H1 (cell line): ENCODE results near the gene APH1B. TPM values are rescaled to one million over a fixed set of nuclear protein-coding genes. Genes with fewer than 3 reads are reported as not detected.

Source experiments
- CTCF ChIA-PET: fragments of 300-600 bp; sonication (Branson Sonifier 250); formaldehyde crosslinking; loops from one replicate; lab custom pipeline; 2021; ENCODE audit not compliant: partially characterized antibody; lab: Charles Lee
- POLR2A ChIA-PET: fragments of 300-600 bp; sonication (Branson Sonifier 250); formaldehyde crosslinking; loops from one replicate; lab custom pipeline; 2021; ENCODE audit warnings: inconsistent platforms; ENCODE audit not compliant: partially characterized antibody; lab: Charles Lee
- DNase-seq, 2 experiments: peaks; one replicate each; pipeline versions ENCODE4 v3.0.0 to v3.0.0-alpha.2; 2010 to 2022; ENCODE audit warnings: low spot score in 2 of 2, low read depth in 1 of 2, mixed read lengths in 1 of 2
- FAIRE-seq: peaks from 2 replicates; lab custom pipeline; 2011; peaks lifted over from hg19 to GRCh38; lab: Jason Lieb, UNC
- H2AFZ ChIP-seq: 2 replicates; pipeline ENCODE4 v1.8.1; 2012; ENCODE audit warnings: low read length, inconsistent platforms
- H2AK5ac ChIP-seq: 2 replicates; pipeline ENCODE4 v1.6.1; 2013; ENCODE audit warnings: low read depth, low read length
- H2BK120ac ChIP-seq: replicated peaks from 2 replicates; pipeline ENCODE3; 2013; ENCODE audit warnings: low read depth, low read length, inconsistent platforms
- H2BK12ac ChIP-seq: 2 replicates; pipeline ENCODE4 v1.6.1; 2013; ENCODE audit warnings: low read depth, low read length
- H2BK15ac ChIP-seq: 2 replicates; pipeline ENCODE4 v1.6.1; 2013; ENCODE audit warnings: low read length
- H2BK20ac ChIP-seq: 2 replicates; pipeline ENCODE4 v1.6.1; 2013; ENCODE audit warnings: low read length
- H2BK5ac ChIP-seq: 2 replicates; pipeline ENCODE4 v1.6.1; 2013; ENCODE audit warnings: low read depth, low read length
- H3K14ac ChIP-seq: 2 replicates; pipeline ENCODE4 v1.6.1; 2013; ENCODE audit warnings: inconsistent platforms; ENCODE audit not compliant: insufficient read length
- H3K18ac ChIP-seq: 2 replicates; pipeline ENCODE4 v1.6.1; 2013; ENCODE audit warnings: low read length; ENCODE audit errors: extremely low read depth
- H3K23ac ChIP-seq: 2 replicates; pipeline ENCODE4 v1.6.1; 2013; ENCODE audit warnings: inconsistent platforms; ENCODE audit not compliant: insufficient read length
- H3K23me2 ChIP-seq: 2 replicates; pipeline ENCODE4 v1.6.1; 2013; ENCODE audit warnings: low read depth, low read length
- H3K27ac ChIP-seq: 2 replicates; pipeline ENCODE4 v1.6.1; 2011; ENCODE audit warnings: low read depth, low read length, inconsistent platforms
- H3K27me3 ChIP-seq, 4 experiments: replicated peaks in 1 of 4; 1 replicate in 1 of 4; 2 replicates in 3 of 4; pipeline versions ENCODE4 v1.6.1 to v1.8.1; 2011 to 2013; ENCODE audit warnings: low read length in 3 of 4, mild to moderate bottlenecking in 3 of 4, inconsistent platforms in 2 of 4, mixed read lengths in 2 of 4, moderate library complexity in 1 of 4; ENCODE audit not compliant: control insufficient read depth in 3 of 4, insufficient read depth in 3 of 4; ENCODE audit errors: extremely low read depth in 1 of 4
- H3K36me3 ChIP-seq, 4 experiments: 2 replicates each; pipeline versions ENCODE4 v1.6.1 to v1.8.1; 2011 to 2013; ENCODE audit warnings: mild to moderate bottlenecking in 4 of 4, low read length in 3 of 4, moderate library complexity in 2 of 4, control low read depth in 1 of 4, inconsistent platforms in 1 of 4; ENCODE audit not compliant: insufficient read depth in 4 of 4, control insufficient read depth in 2 of 4
- H3K4ac ChIP-seq: replicated peaks from 2 replicates; pipeline ENCODE3; 2013; ENCODE audit warnings: low read length, low read depth, mixed read lengths, inconsistent platforms; ENCODE audit not compliant: insufficient read length
- H3K4me1 ChIP-seq, 4 experiments: replicated peaks in 1 of 4; 1 replicate in 1 of 4; 2 replicates in 3 of 4; pipeline versions ENCODE4 v1.6.1 to v1.8.1; 2011 to 2013; ENCODE audit warnings: low read length in 3 of 4, inconsistent platforms in 2 of 4, mixed read lengths in 1 of 4; ENCODE audit not compliant: insufficient read depth in 4 of 4, control insufficient read depth in 3 of 4
- H3K4me2 ChIP-seq, 2 experiments: 2 replicates each; pipeline versions ENCODE4 v1.6.1 to v1.8.1; 2011 to 2013; ENCODE audit warnings: low read depth in 2 of 2, low read length in 2 of 2, control low read depth in 1 of 2, inconsistent platforms in 1 of 2, mild to moderate bottlenecking in 1 of 2; ENCODE audit not compliant: insufficient read depth in 1 of 2
- H3K4me3 ChIP-seq, 4 experiments: fragments of 200-600, 300-600 bp in 1 of 4; sonication (generic), shearing (Covaris generic), sonication (Bioruptor Twin) in 1 of 4; 2 replicates each; pipeline versions ENCODE4 v1.5.1 to v1.8.1; 2011 to 2016; ENCODE audit warnings: low read length in 4 of 4, low read depth in 3 of 4, control low read depth in 2 of 4, inconsistent platforms in 2 of 4, mild to moderate bottlenecking in 2 of 4, mixed read lengths in 1 of 4, moderate library complexity in 1 of 4; ENCODE audit not compliant: insufficient read depth in 2 of 4; ENCODE audit errors: extremely low read depth in 1 of 4
- H3K56ac ChIP-seq: replicated peaks from 2 replicates; pipeline ENCODE3; 2013; ENCODE audit warnings: low read depth, mild to moderate bottlenecking, mixed read lengths, low read length, inconsistent platforms; ENCODE audit not compliant: insufficient read length
- H3K79me1 ChIP-seq: 2 replicates; pipeline ENCODE4 v1.6.1; 2013; ENCODE audit warnings: low read depth, low read length, control low read depth
- H3K79me2 ChIP-seq, 2 experiments: 2 replicates each; pipeline versions ENCODE4 v1.6.1 to v1.8.1; 2012 to 2013; ENCODE audit warnings: low read length in 2 of 2, mild to moderate bottlenecking in 2 of 2, inconsistent platforms in 1 of 2; ENCODE audit not compliant: insufficient read depth in 2 of 2, control insufficient read depth in 1 of 2
- H3K9ac ChIP-seq, 4 experiments: replicated peaks in 1 of 4; 1 replicate in 1 of 4; 2 replicates in 3 of 4; pipeline versions ENCODE4 v1.6.1 to v1.8.1; 2011 to 2013; ENCODE audit warnings: low read depth in 3 of 4, low read length in 3 of 4, control low read depth in 2 of 4, mild to moderate bottlenecking in 2 of 4, moderate library complexity in 2 of 4, inconsistent platforms in 1 of 4; ENCODE audit errors: extremely low read depth in 1 of 4
- H3K9me3 ChIP-seq, 2 experiments: 2 replicates each; pipeline versions ENCODE4 v1.6.1 to v1.8.1; 2012 to 2013; ENCODE audit warnings: mild to moderate bottlenecking in 2 of 2, moderate library complexity in 2 of 2, control low read depth in 1 of 2, inconsistent platforms in 1 of 2, low read depth in 1 of 2, low read length in 1 of 2, mixed read lengths in 1 of 2; ENCODE audit not compliant: insufficient read depth in 2 of 2
- H4K20me1 ChIP-seq, 2 experiments: replicated peaks in 1 of 2; 2 replicates each; pipeline versions ENCODE3 to v1.8.1; 2011 to 2013; ENCODE audit warnings: inconsistent platforms in 2 of 2, low read length in 2 of 2, mild to moderate bottlenecking in 1 of 2; ENCODE audit not compliant: insufficient read depth in 2 of 2, control insufficient read depth in 1 of 2
- H4K5ac ChIP-seq: 2 replicates; pipeline ENCODE4 v1.6.1; 2013; ENCODE audit warnings: low read length, low read depth, mixed read lengths, inconsistent platforms; ENCODE audit not compliant: insufficient read length
- H4K8ac ChIP-seq: 2 replicates; pipeline ENCODE4 v1.8.0; 2013; ENCODE audit warnings: mild to moderate bottlenecking, moderate library complexity, low read length, inconsistent platforms; ENCODE audit not compliant: insufficient read depth; ENCODE audit errors: extremely low read depth
- H4K91ac ChIP-seq: replicated peaks from 2 replicates; pipeline ENCODE3; 2013; ENCODE audit warnings: low read length, mixed read lengths, inconsistent platforms; ENCODE audit not compliant: insufficient read length
- BACH1 ChIP-seq: IDR thresholded peaks from 2 replicates; pipeline ENCODE4 v1.6.1; 2012; ENCODE audit warnings: low read length, improper control_type of control experiment
- POLR2AphosphoS5 ChIP-seq: IDR thresholded peaks from 2 replicates; pipeline ENCODE4 v1.6.1; 2011; ENCODE audit warnings: low read depth, low read length
- TEAD4 ChIP-seq: IDR thresholded peaks from 2 replicates; pipeline ENCODE4 v1.6.1; 2012; ENCODE audit warnings: low read depth, low read length, inconsistent platforms, mixed read lengths
- ZNF274 ChIP-seq: IDR thresholded peaks from 2 replicates; pipeline ENCODE4 v1.7.0; 2012; ENCODE audit warnings: low read length, borderline replicate concordance; ENCODE audit errors: extremely low read depth
- WGBS, 2 experiments: shearing (Covaris generic) in 1 of 2; methylation state at CpG; one replicate each; pipeline versions ENCODE4 v1.1.6 to v1.1.7; 2013 to 2015; ENCODE audit warnings: low lambda C conversion rate in 2 of 2, mixed read lengths in 2 of 2, inconsistent platforms in 1 of 2, low coverage in 1 of 2, missing lambda C conversion rate in 1 of 2; ENCODE audit not compliant: insufficient replicate concordance in 2 of 2, insufficient coverage in 1 of 2, insufficient read length in 1 of 2; ENCODE audit errors: extremely low coverage in 1 of 2, missing lambda C conversion rate in 1 of 2; 5-methylcytosine and 5-hydroxymethylcytosine counted together
- polyA plus RNA-seq, 7 experiments: library from polyadenylated mRNA; depleted of rRNA in 3 of 7; stranded (reverse) in 5 of 7; unstranded in 2 of 7; fragments of >200 nt in 5 of 7; fragments of 200-250 nt in 2 of 7; gene quantifications; 1 replicate in 5 of 7; 2 replicates in 1 of 7; 4 replicates in 1 of 7; pipeline versions ENCODE4 v1.2.1 to v1.2.3, GENCODE V29; 2011 to 2013; ENCODE audit warnings: missing spikeins in 2 of 7, mixed read lengths in 2 of 7
- total RNA-seq: library from RNA; stranded (reverse); fragmentation: NEBNext Ultra II Directional; extraction: Animal tissue kit (Norgen Biotek cat#: 25700); gene quantifications from 2 replicates; pipeline ENCODE4 v1.2.1, GENCODE V29; 2021

Gene APH1B
- total and polyA plus RNA-seq, 2 of the 8 experiments (the other 6 are each of a cell fraction or from before 2014, with no cell fraction given), result 11.5 to 22.9 TPM

GRCh38 chr15:63276342-63277037 lies 915 bp upstream of the APH1B start:
- H3K27me3 ChIP-seq, result no peaks in the 10 kb centered on the region; a peak in 1 of 7 replicates
- H2BK5ac ChIP-seq, result no peak overlapping the region
- H3K4me1 ChIP-seq, result peaks cover 0 to 2% (median 0%) of the 10 kb centered on the region in 4 experiments; a peak in 2 of 7 replicates
- H3K9ac ChIP-seq, result peak overlapping the region; percentile 8 to 56 (median 26); a peak in 6 of 7 replicates
- peak overlapping the region; percentile 55 for H4K5ac ChIP-seq
- H3K23me2 ChIP-seq, result peaks cover 4% of the 10 kb centered on the region; the same call in 1 of the 2 replicates
- peak overlapping the region; percentile 57; the same call in 1 of the 2 replicates for H3K18ac ChIP-seq
- H3K79me1 ChIP-seq, result no peaks in the 10 kb centered on the region
- no peak overlapping the region; the same call in 1 of the 2 replicates for H4K8ac ChIP-seq
- H3K79me2 ChIP-seq, result no peaks in the 10 kb centered on the region
- no peaks in the 10 kb centered on the region for H4K20me1 ChIP-seq
- TF ChIP-seq TEAD4 (no peak), BACH1 (no peak), ZNF274 (no peak), POLR2AphosphoS5 (no peak)
- ChIA-PET CTCF (interaction anchor here (0.6 to 0.7 kb wide), 4 partner anchors 11 to 432 kb away, joined by 3 to 4 read pairs (median 3); no protein-coding TSS in a partner anchor), POLR2A (interaction anchor here (0.6 to 3.3 kb wide), 12 partner anchors 9 to 542 kb away, joined by 3 to 8 read pairs (median 3); partner anchors contain the start of gene RPS27L)
- H2BK120ac ChIP-seq, result no peak overlapping the region
- DNase-seq, result no peak
- no peak overlapping the region for H2BK20ac ChIP-seq
- no peak for FAIRE-seq
- H2AFZ ChIP-seq, result peak overlapping the region; percentile 16
- peaks cover 0 to 4% (median 0%) of the 10 kb centered on the region in 4 experiments; a peak in 1 of 8 replicates for H3K36me3 ChIP-seq
- H2AK5ac ChIP-seq, result no peak overlapping the region
- peak overlapping the region; percentile 38 for H4K91ac ChIP-seq
- H3K23ac ChIP-seq, result no peak overlapping the region
- H3K14ac ChIP-seq, result no peak overlapping the region
- H2BK15ac ChIP-seq, result no peak overlapping the region
- no peak overlapping the region for H2BK12ac ChIP-seq
- peak overlapping the region; percentile 54 to 67 (median 60) for H3K4me3 ChIP-seq
- H3K27ac ChIP-seq, result no peak overlapping the region
- H3K4me2 ChIP-seq, result peak overlapping the region; percentile 75 to 87
- H3K4ac ChIP-seq, result no peak overlapping the region
- 30% methylated on average over 11 of the region's 11 CpGs; no CpG with 5 or more reads in 1 of the 2 experiments for WGBS, 2 experiments
- no peak overlapping the region for H3K56ac ChIP-seq
- peaks cover 0 to 5% of the 10 kb centered on the region in 2 experiments; a peak in 3 of 4 replicates for H3K9me3 ChIP-seq
